ENCODE measurements around the gene ZNF821.
"Not testable (repeated sequence)": the region's sequence is repeated elsewhere in the genome, so short reads cannot be mapped to it uniquely, and the experiment has no call there.

Gene ZNF821

GRCh38 chr16:71882505-71883167 lies 1.3 kb downstream of the ZNF821 start:
- H3K4me3 ChIP-seq = peak overlapping the region; percentile 80
- H3K9me3 ChIP-seq (ENCODE audit: low read depth, low read length) = no peaks in the 10 kb centered on the region
- H3K36me3 ChIP-seq (ENCODE audit: insufficient read depth, low read length) = peaks cover 22% of the 10 kb centered on the region; the same call in 1 of the 2 replicates
- TF ChIP-seq FOXP2 (optimal IDR thresholded peaks at IDR 0.05; ENCODE audit: control extremely low read depth, extremely low read length, insufficient read depth) (no peak), EZH2 (IDR thresholded peaks at IDR 0.05) (no peak), POLR2AphosphoS5 (IDR thresholded peaks at IDR 0.05; ENCODE audit: borderline replicate concordance, low read depth, low read length) (no peak)
- no peak overlapping the region for H3K27ac ChIP-seq
- DNase-seq (ENCODE audit: low read depth, low spot score) = no peak
- H3K9ac ChIP-seq (ENCODE audit: insufficient read length) = peak overlapping the region; percentile 79

DNA sequence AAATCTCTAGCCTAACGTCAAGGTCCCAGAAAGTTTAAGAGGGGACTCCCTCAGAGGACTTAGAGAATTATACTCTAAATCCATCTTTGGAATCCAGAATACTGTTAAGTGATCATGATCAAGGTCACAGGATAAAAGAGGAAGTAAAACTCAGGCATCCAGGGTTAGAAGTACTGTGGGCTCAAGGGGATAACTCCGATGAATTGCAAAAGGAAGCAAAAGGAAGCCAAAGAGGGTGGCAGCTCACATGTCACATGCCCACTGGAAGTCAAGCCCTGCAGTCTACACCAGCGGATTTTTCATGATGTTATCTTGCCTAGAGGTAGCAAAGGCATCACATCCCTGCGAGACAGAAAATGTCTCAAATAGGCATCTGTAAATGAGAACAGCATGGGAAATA lies 3.8 kb downstream of the ZNF821 start:
- DNase-seq (ENCODE audit: low read depth, low spot score) = no peak
- H3K36me3 ChIP-seq (ENCODE audit: insufficient read depth, low read length) = peaks cover 25% of the 10 kb centered on the region; the same call in 1 of the 2 replicates
- H3K9ac ChIP-seq (ENCODE audit: insufficient read length) = no peak overlapping the region
- TF ChIP-seq POLR2AphosphoS5 (IDR thresholded peaks at IDR 0.05; ENCODE audit: borderline replicate concordance, low read depth, low read length) (no peak), FOXP2 (optimal IDR thresholded peaks at IDR 0.05; ENCODE audit: control extremely low read depth, extremely low read length, insufficient read depth) (no peak), EZH2 (IDR thresholded peaks at IDR 0.05) (no peak)
- H3K27ac ChIP-seq = no peak overlapping the region
- no peaks in the 10 kb centered on the region for H3K9me3 ChIP-seq (ENCODE audit: low read depth, low read length)
- no peak overlapping the region for H3K4me3 ChIP-seq

DNA sequence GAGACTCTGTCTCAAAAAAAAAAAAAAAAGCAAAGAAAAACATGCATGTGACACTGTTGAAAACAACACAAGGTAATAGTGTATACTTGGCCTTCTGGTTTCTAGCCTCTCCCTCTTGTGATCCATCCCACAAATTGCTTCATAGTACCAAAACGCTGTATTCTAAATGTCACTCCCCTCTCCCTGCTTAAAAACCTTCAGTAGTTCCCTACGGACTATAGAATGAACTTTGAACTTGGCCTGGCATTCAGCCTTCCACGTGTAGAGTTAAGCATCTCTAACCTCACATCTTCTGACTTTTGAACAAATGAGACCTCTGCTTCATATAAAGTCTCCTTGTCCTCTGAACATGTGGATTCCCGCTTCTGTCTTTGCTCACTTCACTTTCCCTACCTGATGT lies 5.1 kb downstream of the ZNF821 start:
- TF ChIP-seq EZH2 (IDR thresholded peaks at IDR 0.05) (no peak), FOXP2 (optimal IDR thresholded peaks at IDR 0.05; ENCODE audit: control extremely low read depth, extremely low read length, insufficient read depth) (no peak), POLR2AphosphoS5 (IDR thresholded peaks at IDR 0.05; ENCODE audit: borderline replicate concordance, low read depth, low read length) (no peak)
- Histone ChIP-seq H3K9me3 (ENCODE audit: low read depth, low read length) (no peaks in the 10 kb centered on the region), H3K36me3 (ENCODE audit: insufficient read depth, low read length) (peaks cover 25% of the 10 kb centered on the region; the same call in 1 of the 2 replicates), H3K9ac (ENCODE audit: insufficient read length) (no peak overlapping the region), H3K27ac (no peak overlapping the region), H3K4me3 (no peak overlapping the region)
- DNase-seq (ENCODE audit: low read depth, low spot score) = no peak

GRCh38 chr16:71873199-71873598 lies 10.8 kb downstream of the ZNF821 start:
- TF ChIP-seq POLR2AphosphoS5 (IDR thresholded peaks at IDR 0.05; ENCODE audit: borderline replicate concordance, low read depth, low read length) (no peak), FOXP2 (optimal IDR thresholded peaks at IDR 0.05; ENCODE audit: control extremely low read depth, extremely low read length, insufficient read depth) (no peak), EZH2 (IDR thresholded peaks at IDR 0.05) (no peak)
- peaks cover 7% of the 10 kb centered on the region; the same call in 1 of the 2 replicates for H3K36me3 ChIP-seq (ENCODE audit: insufficient read depth, low read length)
- no peak overlapping the region for H3K4me3 ChIP-seq
- no peak for DNase-seq (ENCODE audit: low read depth, low spot score)
- H3K9me3 ChIP-seq (ENCODE audit: low read depth, low read length) = no peaks in the 10 kb centered on the region
- no peak overlapping the region for H3K27ac ChIP-seq
- H3K9ac ChIP-seq (ENCODE audit: insufficient read length) = no peak overlapping the region

- TF ChIP-seq EZH2 (IDR thresholded peaks at IDR 0.05) = no peak
- no peak for TF ChIP-seq POLR2AphosphoS5 (IDR thresholded peaks at IDR 0.05; ENCODE audit: borderline replicate concordance, low read depth, low read length)
- TF ChIP-seq FOXP2 (optimal IDR thresholded peaks at IDR 0.05; ENCODE audit: control extremely low read depth, extremely low read length, insufficient read depth) = no peak
- H3K36me3 ChIP-seq (ENCODE audit: insufficient read depth, low read length) = peaks cover 7% of the 10 kb centered on the region; the same call in 1 of the 2 replicates
These were observed 13.2 kb downstream of the ZNF821 start for GRCh38 chr16:71870818-71871217.

DNA sequence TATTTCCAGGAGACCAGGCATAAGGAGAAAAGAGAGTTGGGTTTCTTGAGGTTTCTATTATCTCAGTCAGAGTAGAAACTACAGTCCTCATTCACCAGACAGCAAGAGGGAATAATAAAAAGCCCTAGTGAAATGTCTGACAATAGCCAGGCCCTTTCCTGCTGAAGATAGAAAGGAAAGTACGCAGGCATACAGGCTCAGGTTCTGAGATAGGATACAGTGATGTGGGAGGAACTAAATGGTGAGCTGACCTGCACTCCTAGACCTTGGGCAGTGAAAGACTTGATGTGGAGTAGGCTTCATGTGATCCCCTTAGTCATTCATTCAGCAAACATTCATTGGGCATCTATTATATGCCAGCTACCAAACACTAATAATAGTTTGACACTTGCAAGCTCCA lies 14.9 kb downstream of the ZNF821 start:
- H3K4me3 ChIP-seq = no peak overlapping the region
- H3K27ac ChIP-seq = no peak overlapping the region
- TF ChIP-seq FOXP2 (optimal IDR thresholded peaks at IDR 0.05; ENCODE audit: control extremely low read depth, extremely low read length, insufficient read depth) (no peak), POLR2AphosphoS5 (IDR thresholded peaks at IDR 0.05; ENCODE audit: borderline replicate concordance, low read depth, low read length) (no peak), EZH2 (IDR thresholded peaks at IDR 0.05) (no peak)
- H3K9me3 ChIP-seq (ENCODE audit: low read depth, low read length) = no peaks in the 10 kb centered on the region
- H3K9ac ChIP-seq (ENCODE audit: insufficient read length) = no peak overlapping the region
- no peak for DNase-seq (ENCODE audit: low read depth, low spot score)
- H3K36me3 ChIP-seq (ENCODE audit: insufficient read depth, low read length) = peaks cover 9% of the 10 kb centered on the region; the same call in 1 of the 2 replicates

More at GRCh38 chr16:71870818-71871217, 13.2 kb downstream of the ZNF821 start:
- no peak overlapping the region for H3K9ac ChIP-seq (ENCODE audit: insufficient read length)
- H3K27ac ChIP-seq = no peak overlapping the region
- H3K9me3 ChIP-seq (ENCODE audit: low read depth, low read length) = no peaks in the 10 kb centered on the region
- no peak for DNase-seq (ENCODE audit: low read depth, low spot score)
- no peak overlapping the region for H3K4me3 ChIP-seq

DNA sequence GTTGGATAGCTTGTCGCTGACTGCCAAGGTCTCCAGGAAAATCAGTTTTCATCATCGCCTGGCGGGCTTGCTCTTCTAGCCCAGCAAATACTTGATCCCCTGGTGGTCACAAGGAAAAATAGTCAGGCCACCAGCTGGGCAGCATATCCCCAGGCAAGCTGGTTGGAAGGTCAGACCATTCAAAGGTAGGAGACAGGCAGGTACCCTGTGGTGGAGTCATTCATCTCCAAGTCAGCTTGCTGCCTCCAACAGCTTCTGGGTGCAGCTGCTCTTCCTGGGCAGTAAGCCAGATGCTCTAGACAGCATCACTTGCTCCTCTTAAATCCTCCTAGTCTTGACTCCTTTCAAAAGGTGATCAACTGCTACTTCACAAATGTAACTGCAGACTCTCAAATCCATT lies 16.0 kb downstream of the ZNF821 start:
- Histone ChIP-seq H3K4me3 (no peak overlapping the region), H3K9ac (ENCODE audit: insufficient read length) (no peak overlapping the region), H3K9me3 (ENCODE audit: low read depth, low read length) (no peaks in the 10 kb centered on the region), H3K27ac (no peak overlapping the region), H3K36me3 (ENCODE audit: insufficient read depth, low read length) (peaks cover 12% of the 10 kb centered on the region; the same call in 1 of the 2 replicates)
- no peak for DNase-seq (ENCODE audit: low read depth, low spot score)
- TF ChIP-seq POLR2AphosphoS5 (IDR thresholded peaks at IDR 0.05; ENCODE audit: borderline replicate concordance, low read depth, low read length) (no peak), EZH2 (IDR thresholded peaks at IDR 0.05) (no peak), FOXP2 (optimal IDR thresholded peaks at IDR 0.05; ENCODE audit: control extremely low read depth, extremely low read length, insufficient read depth) (no peak)

DNA sequence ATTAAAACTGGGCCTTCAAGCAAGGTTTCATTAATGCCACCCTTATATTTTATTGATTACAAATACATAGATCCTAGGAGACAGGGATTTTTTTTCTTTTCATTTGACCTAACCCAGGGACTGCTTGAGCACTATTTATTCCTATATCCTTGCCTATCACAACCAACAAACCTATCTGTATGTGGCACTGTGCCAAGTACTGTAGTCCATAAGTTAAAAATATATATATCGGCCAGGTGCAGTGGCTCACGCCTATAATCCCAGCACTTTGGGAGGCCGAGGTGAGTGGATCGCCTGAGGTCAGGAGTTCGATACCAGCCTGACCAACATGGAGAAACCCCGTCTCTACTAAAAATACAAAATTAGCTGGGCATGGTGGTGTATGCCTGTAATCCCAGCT lies 16.8 kb downstream of the ZNF821 start:
- not testable (repeated sequence) for DNase-seq (ENCODE audit: low read depth, low spot score); H3K4me3 ChIP-seq; H3K9me3 ChIP-seq (ENCODE audit: low read depth, low read length); H3K27ac ChIP-seq; H3K9ac ChIP-seq (ENCODE audit: insufficient read length)
- H3K36me3 ChIP-seq (ENCODE audit: insufficient read depth, low read length) = peaks cover 12% of the 10 kb centered on the region; the same call in 1 of the 2 replicates

All from SK-N-MC (cell line).